Prostate gland (tissue), 2 donors: ENCODE data around the gene SHISA5. TPM values are rescaled to one million over a fixed set of nuclear protein-coding genes. Genes with fewer than 3 reads are reported as not detected.

ENCODE experiments used
- DNase-seq: peaks from one replicate; pipeline ENCODE4 v3.0.0-alpha.2; 2019; ENCODE audit warnings: low spot score
- H3K27ac ChIP-seq, 2 donors: fragments of 200-600 bp; sonication (generic); 2 replicates each; pipeline ENCODE4 v1.5.1; 2017 to 2019
- H3K27me3 ChIP-seq: fragments of 200-600 bp; sonication (generic); replicated peaks from 2 replicates; pipeline ENCODE4 v1.5.1; 2019; ENCODE audit not compliant: insufficient read depth
- H3K36me3 ChIP-seq, 2 donors: fragments of 200-600 bp; sonication (generic); 1 replicate in 1 of 2; 2 replicates in 1 of 2; pipeline versions ENCODE4 v1.5.1 to v1.8.1; 2017 to 2019
- H3K4me1 ChIP-seq: fragments of 200-600 bp; sonication (generic); replicated peaks from 2 replicates; pipeline ENCODE4 v1.5.1; 2019
- H3K4me3 ChIP-seq, 2 donors: fragments of 200-600 bp; sonication (generic); 2 replicates each; pipeline ENCODE4 v1.5.1; 2017 to 2019
- H3K9me3 ChIP-seq: fragments of 200-600 bp; sonication (generic); 2 replicates; pipeline ENCODE4 v1.5.1; 2017
- CTCF ChIP-seq, 4 experiments: fragments of 200-600 bp in 2 of 4; fragments of 450-650 bp in 2 of 4; sonication (generic) in 2 of 4; IDR thresholded peaks; 1 replicate in 3 of 4; 2 replicates in 1 of 4; pipeline ENCODE4 v1.5.1; 2016 to 2019; ENCODE audit warnings: antibody characterized with exemption in 4 of 4, mild to moderate bottlenecking in 2 of 4, moderate library complexity in 2 of 4
- POLR2A ChIP-seq: fragments of 450-650 bp; IDR thresholded peaks from one replicate; pipeline ENCODE4 v1.6.1; 2016; ENCODE audit warnings: antibody characterized with exemption, mild to moderate bottlenecking
- POLR2AphosphoS5 ChIP-seq: sonication (generic); formaldehyde crosslinking; IDR thresholded peaks from one replicate; pipeline ENCODE4 v1.6.1; 2017; ENCODE audit warnings: antibody characterized with exemption
- WGBS: methylation state at CpG from one replicate; pipeline ENCODE4 v1.1.5; 2018; 5-methylcytosine and 5-hydroxymethylcytosine counted together
- intact Hi-C: fragments of 100-400 bp; cut with DNase I; formaldehyde crosslinking; loops from one replicate; pipeline ENCODE4 v1.14.2; 2022
- total RNA-seq, 2 donors: library from RNA; depleted of rRNA; stranded (reverse); fragments of >200 nt; gene quantifications; one replicate each; pipeline ENCODE4 v1.1.0, GENCODE V29; 2016

Gene SHISA5
- total RNA-seq, 2 donors from 2014 or later, result 152 to 231 TPM

- TF ChIP-seq POLR2A (no peak), POLR2AphosphoS5 (no peak), CTCF (IDR thresholded peaks at IDR 0.05) (no peak)
- Histone ChIP-seq H3K4me3 (no peak overlapping the region), H3K4me1 (peaks cover 10% of the 10 kb centered on the region), H3K36me3 (no peaks in the 10 kb centered on the region), H3K27me3 (no peaks in the 10 kb centered on the region), H3K9me3 (no peaks in the 10 kb centered on the region), H3K27ac (peak overlapping the region; percentile 93 to 97)
- intact Hi-C loops, result no loop called here
- 79% methylated on average over 2 of the region's 2 CpGs for WGBS
- DNase-seq, result no peak
Measured at GRCh38 chr3:48505146-48505545, 1.2 kb upstream of the SHISA5 start.

GRCh38 chr3:48503401-48504050 is 448 bp downstream of the SHISA5 start:
- intact Hi-C loops, result no loop called here
- peak overlapping the region; percentile 74 to 77 for H3K4me3 ChIP-seq
- TF ChIP-seq CTCF (IDR thresholded peaks at IDR 0.05) (no peak), POLR2AphosphoS5 (no peak), POLR2A (peak; percentile 50)
- H3K36me3 ChIP-seq, result no peaks in the 10 kb centered on the region
- peak; percentile 42 for DNase-seq
- WGBS, result 6% methylated on average over 16 of the region's 26 CpGs
- no peaks in the 10 kb centered on the region for H3K9me3 ChIP-seq
- peak overlapping the region; percentile 93 to 97 for H3K27ac ChIP-seq
- H3K27me3 ChIP-seq, result no peaks in the 10 kb centered on the region
- peaks cover 10% of the 10 kb centered on the region for H3K4me1 ChIP-seq

DNA sequence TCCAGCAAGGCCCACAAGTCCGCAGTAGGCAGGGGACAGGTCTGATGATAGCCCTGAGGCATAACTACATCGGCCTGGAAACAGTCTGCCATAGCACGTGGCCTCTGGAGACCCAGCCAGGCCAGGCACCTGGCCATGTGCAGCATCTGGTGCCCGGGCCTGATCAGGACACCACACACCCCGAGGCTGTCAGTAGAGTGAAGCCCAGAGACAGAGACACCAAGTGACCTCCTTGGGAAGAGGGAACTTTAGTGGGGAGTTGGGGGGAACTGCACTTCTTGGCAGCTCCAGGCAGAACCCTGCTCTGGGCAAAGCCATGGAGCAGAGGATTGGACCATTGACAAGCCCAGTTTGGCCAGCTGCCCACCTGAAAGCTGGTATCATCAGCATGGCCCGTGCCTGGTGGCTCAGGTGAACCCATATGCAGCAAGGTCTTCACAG is 1.2 kb downstream of the SHISA5 start:
- TF ChIP-seq POLR2AphosphoS5, result peak; percentile 53
- no peak for TF ChIP-seq CTCF (IDR thresholded peaks at IDR 0.05)
- 27% methylated on average over 6 of the region's 6 CpGs for WGBS
- Histone ChIP-seq H3K9me3 (no peaks in the 10 kb centered on the region), H3K27me3 (no peaks in the 10 kb centered on the region), H3K4me3 (peak overlapping the region in 1 of 2 donors; percentile 77), H3K27ac (peak overlapping the region; percentile 93 to 97), H3K36me3 (no peaks in the 10 kb centered on the region), H3K4me1 (peaks cover 8% of the 10 kb centered on the region)
- intact Hi-C loops, result no loop called here
- peak; percentile 67 for DNase-seq

- no peaks in the 10 kb centered on the region for H3K27me3 ChIP-seq
- no peak for DNase-seq
- TF ChIP-seq CTCF (IDR thresholded peaks at IDR 0.05) (no peak), POLR2A (no peak), POLR2AphosphoS5 (no peak)
- no peaks in the 10 kb centered on the region for H3K36me3 ChIP-seq
- peaks cover 6% of the 10 kb centered on the region for H3K4me1 ChIP-seq
- H3K4me3 ChIP-seq, result no peak overlapping the region
- peak overlapping the region; percentile 93 to 97 for H3K27ac ChIP-seq
- intact Hi-C loops, result no loop called here
- no peaks in the 10 kb centered on the region for H3K9me3 ChIP-seq
- WGBS, result 82% methylated on average over 5 of the region's 5 CpGs
Measured at GRCh38 chr3:48502121-48502520, 1.9 kb downstream of the SHISA5 start.

DNA sequence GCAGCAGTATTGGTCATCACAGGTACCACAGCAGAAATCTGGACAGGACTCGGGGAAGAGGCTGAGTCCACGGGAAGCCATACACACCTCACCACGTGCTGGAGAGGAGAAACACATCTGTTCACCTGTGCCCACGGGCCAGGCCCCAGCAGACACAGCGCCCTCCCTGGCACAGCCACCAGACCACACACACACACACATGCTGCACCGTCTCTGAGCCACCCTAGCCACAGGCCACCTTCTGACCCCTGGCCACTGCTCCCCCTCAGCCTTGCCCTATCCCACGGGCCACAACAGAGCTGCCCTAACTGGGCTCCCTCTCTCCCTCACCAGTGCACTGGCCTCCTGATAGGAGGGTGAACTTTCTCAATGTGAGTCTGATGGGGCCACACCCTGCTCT is 2.8 kb downstream of the SHISA5 start:
- no peaks in the 10 kb centered on the region for H3K36me3 ChIP-seq
- WGBS, result 75% methylated on average over 7 of the region's 7 CpGs
- H3K4me3 ChIP-seq, result no peak overlapping the region
- peaks cover 6% of the 10 kb centered on the region for H3K4me1 ChIP-seq
- H3K27me3 ChIP-seq, result no peaks in the 10 kb centered on the region
- no peak for DNase-seq
- H3K27ac ChIP-seq, result no peak overlapping the region
- intact Hi-C loops, result no loop called here
- no peaks in the 10 kb centered on the region for H3K9me3 ChIP-seq
- TF ChIP-seq POLR2AphosphoS5 (no peak), CTCF (IDR thresholded peaks at IDR 0.05) (no peak), POLR2A (no peak)
